ENCODE results near the gene DVL3. TPM values are rescaled to one million over a fixed set of nuclear protein-coding genes. Genes with fewer than 3 reads are reported as not detected.

The DVL3 gene
- total and polyA plus RNA-seq, 10 of the 15 experiments (the other 5 are each of a cell fraction or from before 2014, with no cell fraction given): 2.2 to 39.7 (median 14.5) TPM

- ChIA-PET SMC1A (ENCODE audit: uncharacterized antibody, unreplicated experiment) (interaction anchor here (0.6 to 0.9 kb wide), 3 partner anchors 12 to 76 kb away, joined by 3 to 4 read pairs (median 4); no protein-coding TSS in a partner anchor), POLR2A (interaction anchor here (0.7 to 2.0 kb wide), 7 partner anchors 9 to 288 kb away, joined by 3 to 6 read pairs (median 5); partner anchors contain the start of genes AP2M1, DVL3 and PSMD2), RAD21 (ENCODE audit: unreplicated experiment) (interaction anchor here (0.7 to 1.6 kb wide), 6 partner anchors 8 to 64 kb away, joined by 3 to 7 read pairs (median 3); partner anchors contain the start of gene EEF1AKMT4), CTCF (interaction anchor here (1.0 to 1.2 kb wide), 3 partner anchors 8 to 42 kb away, joined by 3 to 5 read pairs (median 4); no protein-coding TSS in a partner anchor)
- FAIRE-seq (peak; percentile 91), ATAC-seq (peak; percentile 98), DNase-seq (ENCODE audit: low read depth, low spot score) (peak; percentile 97)
- Histone ChIP-seq H4K20me1 (ENCODE audit: control insufficient read depth, insufficient read depth) (peaks cover 3% of the 10 kb centered on the region; the same call in 1 of the 2 replicates), H3K9me3 (replicated peaks; ENCODE audit: control insufficient read depth, insufficient read depth, low read length) (no peaks in the 10 kb centered on the region), H3K27me3 (replicated peaks in 1 of 2; ENCODE audit: control insufficient read depth in 2 of 2, insufficient read depth in 2 of 2, low read length in 1 of 2) (no peaks in the 10 kb centered on the region), H3K4me1 (ENCODE audit: control insufficient read depth, insufficient read depth, low read length) (0 out of 2 replicates have a peak, but pooled peaks cover 4% of the 10 kb centered on the region), H3K4me3 (peak overlapping the region; percentile 93), H3K9ac (ENCODE audit: control insufficient read depth, insufficient read depth, low read length) (peak overlapping the region; percentile 83), H3K36me3 (ENCODE audit: control insufficient read depth in 2 of 2, insufficient read depth in 2 of 2, low read length in 1 of 2) (peaks cover 17 to 28% of the 10 kb centered on the region in 2 experiments), H3K4me2 (ENCODE audit: control insufficient read depth, insufficient read depth) (peak overlapping the region; percentile 73), H3K27ac (ENCODE audit: control insufficient read depth, insufficient read depth) (peak overlapping the region; percentile 73), H2AFZ (ENCODE audit: control insufficient read depth, low read depth, low read length) (peak overlapping the region; percentile 81), H3K79me2 (ENCODE audit: control insufficient read depth, insufficient read depth, low read length) (peaks cover 27% of the 10 kb centered on the region)
- intact Hi-C loops (cut with micrococcal nuclease; ENCODE audit: unreplicated experiment): loop anchor here (1.0 to 2.0 kb wide), 4 partner anchors 11 to 65 kb away; partner anchors contain the start of genes AP2M1 and EIF2B5
- WGBS (ENCODE audit: insufficient coverage, insufficient replicate concordance, low lambda C conversion rate, missing lambda C conversion rate): 3% methylated on average over 55 of the region's 55 CpGs
- TSS peak; percentile 82 for BruUV-seq (replicated peaks)
- in situ Hi-C loops (cut with MboI): no loop called here
- no peak for TF ChIP-seq KAT2A (conservative IDR thresholded peaks at IDR 0.05; ENCODE audit: control insufficient read depth, low read depth, low read length)
- TF ChIP-seq, protein P1, sequence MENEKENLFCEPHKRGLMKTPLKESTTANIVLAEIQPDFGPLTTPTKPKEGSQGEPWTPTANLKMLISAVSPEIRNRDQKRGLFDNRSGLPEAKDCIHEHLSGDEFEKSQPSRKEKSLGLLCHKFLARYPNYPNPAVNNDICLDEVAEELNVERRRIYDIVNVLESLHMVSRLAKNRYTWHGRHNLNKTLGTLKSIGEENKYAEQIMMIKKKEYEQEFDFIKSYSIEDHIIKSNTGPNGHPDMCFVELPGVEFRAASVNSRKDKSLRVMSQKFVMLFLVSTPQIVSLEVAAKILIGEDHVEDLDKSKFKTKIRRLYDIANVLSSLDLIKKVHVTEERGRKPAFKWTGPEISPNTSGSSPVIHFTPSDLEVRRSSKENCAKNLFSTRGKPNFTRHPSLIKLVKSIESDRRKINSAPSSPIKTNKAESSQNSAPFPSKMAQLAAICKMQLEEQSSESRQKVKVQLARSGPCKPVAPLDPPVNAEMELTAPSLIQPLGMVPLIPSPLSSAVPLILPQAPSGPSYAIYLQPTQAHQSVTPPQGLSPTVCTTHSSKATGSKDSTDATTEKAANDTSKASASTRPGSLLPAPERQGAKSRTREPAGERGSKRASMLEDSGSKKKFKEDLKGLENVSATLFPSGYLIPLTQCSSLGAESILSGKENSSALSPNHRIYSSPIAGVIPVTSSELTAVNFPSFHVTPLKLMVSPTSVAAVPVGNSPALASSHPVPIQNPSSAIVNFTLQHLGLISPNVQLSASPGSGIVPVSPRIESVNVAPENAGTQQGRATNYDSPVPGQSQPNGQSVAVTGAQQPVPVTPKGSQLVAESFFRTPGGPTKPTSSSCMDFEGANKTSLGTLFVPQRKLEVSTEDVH (IDR thresholded peaks at IDR 0.05; ENCODE audit: low read depth, partially characterized antibody): no peak
- TF ChIP-seq MEF2A (IDR thresholded peaks at IDR 0.05; ENCODE audit: insufficient read depth, low read depth, low read length): no peak
- TF ChIP-seq EED (IDR thresholded peaks at IDR 0.05; ENCODE audit: low read depth): no peak
- TF ChIP-seq TCF12 (IDR thresholded peaks at IDR 0.05; ENCODE audit: low read depth, low read length): no peak
- TF ChIP-seq BACH1 (IDR thresholded peaks at IDR 0.05; ENCODE audit: borderline replicate concordance): no peak
- no peak; the same call in 1 of the 2 replicates for TF ChIP-seq NBN (IDR thresholded peaks at IDR 0.05)
- no peak for TF ChIP-seq STAT1 (conservative IDR thresholded peaks at IDR 0.05)
- TF ChIP-seq NFYB (IDR thresholded peaks at IDR 0.05; ENCODE audit: insufficient read depth, low read depth, low read length): no peak
- peak; percentile 78 for TF ChIP-seq SIX5 (IDR thresholded peaks at IDR 0.05; ENCODE audit: low read depth, low read length, severe bottlenecking)
- no peak for TF ChIP-seq RBBP5 (conservative IDR thresholded peaks at IDR 0.05)
- TF ChIP-seq, protein P2, sequence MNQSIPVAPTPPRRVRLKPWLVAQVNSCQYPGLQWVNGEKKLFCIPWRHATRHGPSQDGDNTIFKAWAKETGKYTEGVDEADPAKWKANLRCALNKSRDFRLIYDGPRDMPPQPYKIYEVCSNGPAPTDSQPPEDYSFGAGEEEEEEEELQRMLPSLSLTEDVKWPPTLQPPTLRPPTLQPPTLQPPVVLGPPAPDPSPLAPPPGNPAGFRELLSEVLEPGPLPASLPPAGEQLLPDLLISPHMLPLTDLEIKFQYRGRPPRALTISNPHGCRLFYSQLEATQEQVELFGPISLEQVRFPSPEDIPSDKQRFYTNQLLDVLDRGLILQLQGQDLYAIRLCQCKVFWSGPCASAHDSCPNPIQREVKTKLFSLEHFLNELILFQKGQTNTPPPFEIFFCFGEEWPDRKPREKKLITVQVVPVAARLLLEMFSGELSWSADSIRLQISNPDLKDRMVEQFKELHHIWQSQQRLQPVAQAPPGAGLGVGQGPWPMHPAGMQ (IDR thresholded peaks at IDR 0.05; ENCODE audit: borderline replicate concordance): no peak
- TF ChIP-seq ZNF622 (IDR thresholded peaks at IDR 0.05): no peak
- TF ChIP-seq PAX8 (IDR thresholded peaks at IDR 0.05): no peak
- TF ChIP-seq, protein P3, sequence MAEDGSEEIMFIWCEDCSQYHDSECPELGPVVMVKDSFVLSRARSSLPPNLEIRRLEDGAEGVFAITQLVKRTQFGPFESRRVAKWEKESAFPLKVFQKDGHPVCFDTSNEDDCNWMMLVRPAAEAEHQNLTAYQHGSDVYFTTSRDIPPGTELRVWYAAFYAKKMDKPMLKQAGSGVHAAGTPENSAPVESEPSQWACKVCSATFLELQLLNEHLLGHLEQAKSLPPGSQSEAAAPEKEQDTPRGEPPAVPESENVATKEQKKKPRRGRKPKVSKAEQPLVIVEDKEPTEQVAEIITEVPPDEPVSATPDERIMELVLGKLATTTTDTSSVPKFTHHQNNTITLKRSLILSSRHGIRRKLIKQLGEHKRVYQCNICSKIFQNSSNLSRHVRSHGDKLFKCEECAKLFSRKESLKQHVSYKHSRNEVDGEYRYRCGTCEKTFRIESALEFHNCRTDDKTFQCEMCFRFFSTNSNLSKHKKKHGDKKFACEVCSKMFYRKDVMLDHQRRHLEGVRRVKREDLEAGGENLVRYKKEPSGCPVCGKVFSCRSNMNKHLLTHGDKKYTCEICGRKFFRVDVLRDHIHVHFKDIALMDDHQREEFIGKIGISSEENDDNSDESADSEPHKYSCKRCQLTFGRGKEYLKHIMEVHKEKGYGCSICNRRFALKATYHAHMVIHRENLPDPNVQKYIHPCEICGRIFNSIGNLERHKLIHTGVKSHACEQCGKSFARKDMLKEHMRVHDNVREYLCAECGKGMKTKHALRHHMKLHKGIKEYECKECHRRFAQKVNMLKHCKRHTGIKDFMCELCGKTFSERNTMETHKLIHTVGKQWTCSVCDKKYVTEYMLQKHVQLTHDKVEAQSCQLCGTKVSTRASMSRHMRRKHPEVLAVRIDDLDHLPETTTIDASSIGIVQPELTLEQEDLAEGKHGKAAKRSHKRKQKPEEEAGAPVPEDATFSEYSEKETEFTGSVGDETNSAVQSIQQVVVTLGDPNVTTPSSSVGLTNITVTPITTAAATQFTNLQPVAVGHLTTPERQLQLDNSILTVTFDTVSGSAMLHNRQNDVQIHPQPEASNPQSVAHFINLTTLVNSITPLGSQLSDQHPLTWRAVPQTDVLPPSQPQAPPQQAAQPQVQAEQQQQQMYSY (CRISPR knock-in tag; IDR thresholded peaks at IDR 0.05): no peak
- peak; percentile 48; the same call in 1 of the 2 replicates for TF ChIP-seq TARDBP (IDR thresholded peaks at IDR 0.05; ENCODE audit: borderline replicate concordance)
These were observed 30.4 kb downstream of the DVL3 start for GRCh38 chr3:184185461-184186183.
